ENCODE measurements around the gene NPNT.

Gene NPNT

DNA sequence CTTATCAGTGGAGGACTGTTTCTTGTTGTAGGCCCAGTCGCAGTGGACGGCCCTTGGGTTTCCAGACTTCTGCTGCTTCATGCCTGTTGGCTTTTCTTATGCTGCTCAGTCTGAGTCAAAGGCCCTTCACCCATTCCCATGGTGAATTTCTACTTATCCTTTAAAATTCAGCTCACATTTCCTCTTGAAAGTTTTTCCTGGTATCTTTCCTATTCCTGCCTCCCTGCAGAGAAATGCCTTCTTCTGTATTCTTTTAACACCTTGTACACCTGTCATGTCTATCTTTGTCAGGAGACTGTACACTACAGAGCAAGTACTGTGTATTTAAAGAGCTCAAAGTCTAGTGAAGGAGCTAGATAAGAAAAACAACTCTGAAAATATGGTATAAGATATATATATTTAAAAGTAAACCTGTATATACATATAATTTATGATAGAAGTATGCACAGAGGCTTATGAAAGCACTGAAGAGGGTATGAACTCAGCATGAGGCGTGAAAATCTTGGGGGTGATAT, 22.0 kb downstream of the NPNT start:
- no peak for DNase-seq (ENCODE audit: low read depth in 2 of 3, low spot score in 2 of 3)

DNA sequence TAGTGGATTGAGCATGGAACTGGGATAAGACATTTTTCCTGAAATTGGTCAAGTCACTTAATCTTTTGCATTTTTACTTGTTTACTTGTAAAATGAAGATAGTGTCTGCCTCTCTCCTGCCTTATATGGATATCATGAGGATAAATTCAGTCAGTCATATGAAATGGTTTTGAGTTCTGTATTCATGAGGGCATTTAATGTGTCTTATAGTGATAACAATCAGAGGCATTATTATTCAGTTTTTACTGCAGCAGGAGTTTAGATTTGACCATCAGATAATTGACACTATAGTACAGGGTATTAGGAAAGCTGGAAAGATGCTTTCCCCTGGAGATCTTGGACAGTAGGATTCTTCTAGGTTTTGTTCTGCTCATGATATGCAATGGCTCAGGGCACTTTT, 26.0 kb downstream of the NPNT start:
- DNase-seq (ENCODE audit: low read depth in 2 of 3, low spot score in 2 of 3), result no peak

GRCh38 chr4:105923497-105924238, 28.4 kb downstream of the NPNT start:
- DNase-seq (ENCODE audit: low read depth in 2 of 3, low spot score in 2 of 3), result no peak

DNA sequence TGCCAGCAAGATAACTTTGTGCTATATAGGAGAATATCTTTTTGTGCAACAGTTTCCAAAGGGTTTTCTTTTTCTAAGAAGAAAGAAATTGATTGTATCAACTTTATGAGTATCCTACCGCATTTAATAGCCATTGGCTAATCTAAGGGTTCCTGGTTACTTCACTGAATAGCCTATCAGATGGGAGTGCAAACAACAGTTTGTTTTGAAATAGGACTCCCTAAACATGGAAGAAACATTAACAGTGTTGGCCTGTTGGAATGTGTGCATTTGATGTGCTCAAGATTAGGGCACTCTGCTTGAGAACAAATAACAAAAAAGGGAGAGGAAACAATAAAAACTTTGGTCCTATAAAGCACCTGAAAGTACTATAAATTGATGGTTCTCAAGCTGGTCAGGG, 29.1 kb downstream of the NPNT start:
- no peak for DNase-seq (ENCODE audit: low read depth in 2 of 3, low spot score in 2 of 3)

DNA sequence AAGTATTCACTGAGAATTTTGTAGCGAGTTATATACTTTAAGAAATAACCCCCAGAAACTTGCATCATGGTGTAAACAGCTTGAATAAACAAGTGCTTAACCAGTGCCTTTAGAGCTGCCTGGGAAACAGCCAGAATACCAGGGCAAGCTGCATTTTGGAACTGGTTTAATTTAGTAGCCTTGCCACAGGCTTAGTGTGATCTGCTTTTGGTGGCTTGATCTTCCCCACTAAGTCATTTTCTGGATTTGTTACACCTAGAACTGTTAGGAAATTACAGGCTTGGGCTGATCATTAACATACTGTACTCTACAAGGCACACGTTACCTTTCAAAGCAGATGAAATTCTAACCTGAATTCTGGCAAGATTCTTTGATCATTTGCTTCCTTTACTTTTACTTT, 35.4 kb downstream of the NPNT start:
- DNase-seq (ENCODE audit: low read depth in 2 of 3, low spot score in 2 of 3), result no peak

- DNase-seq (ENCODE audit: low read depth in 2 of 3, low spot score in 2 of 3), result no peak
Observed at GRCh38 chr4:105933083-105933482, 37.8 kb downstream of the NPNT start.

DNA sequence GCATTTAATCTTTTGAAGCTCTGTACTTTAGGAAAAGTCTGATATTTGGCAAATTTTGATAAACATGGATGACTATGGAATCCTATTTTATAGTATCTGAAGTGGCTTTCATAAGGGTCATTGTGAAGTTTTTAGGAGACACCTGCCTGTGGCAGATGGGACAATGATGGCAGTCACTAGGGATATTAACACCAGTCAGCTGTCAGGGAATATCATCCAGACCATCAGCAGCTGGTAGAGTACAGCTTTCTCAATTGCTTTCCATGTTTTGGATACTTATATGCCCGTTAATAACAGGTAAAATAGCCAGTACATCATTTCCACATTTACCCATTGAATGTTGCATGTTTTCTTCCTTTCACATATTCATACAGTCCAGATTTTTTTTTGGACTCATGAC, 39.1 kb downstream of the NPNT start:
- DNase-seq (ENCODE audit: low read depth in 2 of 3, low spot score in 2 of 3), result no peak

GRCh38 chr4:105936901-105937300, 41.6 kb downstream of the NPNT start:
- no peak for DNase-seq (ENCODE audit: low read depth in 2 of 3, low spot score in 2 of 3)

GRCh38 chr4:105937759-105938158, 42.5 kb downstream of the NPNT start:
- DNase-seq (ENCODE audit: low read depth in 2 of 3, low spot score in 2 of 3), result no peak

- no peak for DNase-seq (ENCODE audit: low read depth in 2 of 3, low spot score in 2 of 3)
Observed at GRCh38 chr4:105943234-105943633, 48.0 kb downstream of the NPNT start.

DNA sequence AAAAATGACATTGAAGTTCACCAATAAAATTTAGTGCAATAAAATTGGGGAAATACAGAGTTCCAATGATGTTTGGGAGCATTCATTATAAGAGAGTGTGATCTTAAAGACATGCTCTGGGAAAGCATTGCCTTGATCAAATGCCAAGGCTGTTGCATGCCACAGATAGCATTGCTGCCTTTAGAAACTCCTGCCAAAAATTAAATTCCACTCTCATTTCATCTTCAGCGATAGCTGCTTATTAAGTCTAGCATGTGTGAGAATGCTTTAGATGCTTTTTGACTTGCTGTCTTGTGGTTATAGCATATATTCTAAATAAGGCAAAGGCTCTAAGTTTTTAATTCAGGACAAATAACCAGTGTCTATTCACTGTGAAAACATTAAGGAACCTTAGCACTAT, 49.3 kb downstream of the NPNT start:
- no peak for DNase-seq (ENCODE audit: low read depth in 2 of 3, low spot score in 2 of 3)

GRCh38 chr4:105946771-105947170, 51.5 kb downstream of the NPNT start:
- no peak for DNase-seq (ENCODE audit: low read depth in 2 of 3, low spot score in 2 of 3)

DNA sequence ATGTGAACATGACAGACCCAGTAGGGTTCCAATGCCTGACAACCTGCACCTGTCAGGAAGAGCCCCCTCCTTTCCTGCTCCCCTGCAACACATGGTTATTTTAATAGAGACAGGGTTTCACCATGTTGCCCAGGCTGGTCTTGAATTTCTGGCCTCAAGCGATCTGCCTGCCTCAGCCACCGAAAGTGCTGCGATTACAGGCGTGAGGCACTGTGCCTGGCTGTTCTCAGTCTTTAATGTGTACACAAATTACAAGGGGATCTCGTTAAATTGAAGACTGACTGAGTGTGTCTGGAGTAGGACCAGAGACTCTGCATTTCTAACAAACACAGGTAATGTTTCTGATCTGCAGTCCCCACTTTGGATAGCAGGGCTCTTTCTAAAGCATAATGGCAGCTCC, 55.4 kb downstream of the NPNT start:
- DNase-seq (ENCODE audit: low read depth in 2 of 3, low spot score in 2 of 3), result no peak

DNA sequence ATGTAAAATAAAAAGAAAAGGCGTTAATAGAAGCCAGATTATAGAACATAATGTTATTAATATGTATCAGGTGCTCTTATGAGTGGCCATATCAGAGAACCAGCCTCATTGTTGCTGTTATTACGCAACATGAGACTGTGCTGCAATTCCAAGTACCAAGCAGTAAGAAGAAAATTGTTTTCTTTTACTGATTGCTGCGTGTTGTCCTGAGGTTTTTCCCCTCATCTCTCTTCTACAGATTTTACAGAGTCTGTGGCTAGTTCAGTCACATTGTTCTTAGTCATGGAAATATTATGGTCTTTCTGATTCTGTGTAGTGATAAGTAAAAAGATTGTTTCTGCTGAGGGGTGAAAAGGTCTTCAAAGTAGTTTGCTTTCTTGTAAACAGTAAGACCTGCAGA, 55.9 kb downstream of the NPNT start:
- DNase-seq (ENCODE audit: low read depth in 2 of 3, low spot score in 2 of 3), result no peak

- no peak for DNase-seq (ENCODE audit: low read depth in 2 of 3, low spot score in 2 of 3)
Observed at GRCh38 chr4:105952591-105952990, 57.3 kb downstream of the NPNT start.

- DNase-seq (ENCODE audit: low read depth in 2 of 3, low spot score in 2 of 3), result no peak
Observed at GRCh38 chr4:105956569-105956968, 61.3 kb downstream of the NPNT start.

- DNase-seq (ENCODE audit: low read depth in 2 of 3, low spot score in 2 of 3), result no peak
Observed at GRCh38 chr4:105957680-105958079, 62.4 kb downstream of the NPNT start.

DNA sequence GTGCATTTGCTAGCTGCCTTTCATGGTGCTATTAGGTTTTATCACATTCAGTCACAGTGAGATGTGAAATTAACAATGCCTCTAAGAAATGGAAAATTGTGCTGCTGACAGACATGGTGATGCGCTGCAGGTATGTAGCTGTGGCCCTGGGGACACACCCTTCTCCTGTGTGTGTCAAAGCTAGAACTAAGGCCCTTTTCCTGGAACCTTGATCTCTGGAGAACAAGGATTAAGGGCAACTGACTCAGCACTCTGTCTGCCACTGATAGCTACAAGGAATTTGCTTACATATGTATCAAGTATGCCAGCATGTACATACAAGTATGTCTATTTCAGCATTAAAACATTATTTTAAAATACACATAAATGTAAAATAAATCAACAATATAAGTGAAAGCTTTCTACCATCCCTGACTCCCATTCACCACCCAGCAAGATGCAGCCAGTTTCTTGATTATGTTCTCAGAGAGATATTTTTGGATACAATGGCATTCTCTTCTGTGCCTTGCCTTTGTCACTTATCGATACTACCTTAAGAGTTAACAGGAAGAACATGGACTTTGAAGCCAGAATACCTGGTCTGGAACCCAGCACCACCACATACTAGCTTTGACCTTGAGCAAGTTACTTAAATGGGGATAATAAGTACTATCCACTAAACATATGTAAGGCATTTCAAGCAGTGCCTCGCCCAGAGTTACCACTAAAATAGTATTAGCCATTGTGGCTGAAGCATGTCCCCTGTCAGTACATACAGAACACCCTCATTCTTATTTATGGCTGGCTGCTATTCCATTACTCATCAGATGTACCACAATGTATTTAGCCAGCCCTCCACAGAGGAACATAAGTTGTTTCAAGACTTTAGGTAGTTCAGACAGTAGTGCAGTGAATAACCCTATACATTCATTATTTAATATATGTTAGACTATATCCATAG, 68.5 kb downstream of the NPNT start:
- DNase-seq (ENCODE audit: low read depth in 2 of 3, low spot score in 2 of 3), result no peak

- no peak for DNase-seq (ENCODE audit: low read depth in 2 of 3, low spot score in 2 of 3)
Observed at GRCh38 chr4:105965183-105965800, 70.0 kb downstream of the NPNT start.

GRCh38 chr4:105966051-105966450, 70.8 kb downstream of the NPNT start:
- no peak for DNase-seq (ENCODE audit: low read depth in 2 of 3, low spot score in 2 of 3)

DNA sequence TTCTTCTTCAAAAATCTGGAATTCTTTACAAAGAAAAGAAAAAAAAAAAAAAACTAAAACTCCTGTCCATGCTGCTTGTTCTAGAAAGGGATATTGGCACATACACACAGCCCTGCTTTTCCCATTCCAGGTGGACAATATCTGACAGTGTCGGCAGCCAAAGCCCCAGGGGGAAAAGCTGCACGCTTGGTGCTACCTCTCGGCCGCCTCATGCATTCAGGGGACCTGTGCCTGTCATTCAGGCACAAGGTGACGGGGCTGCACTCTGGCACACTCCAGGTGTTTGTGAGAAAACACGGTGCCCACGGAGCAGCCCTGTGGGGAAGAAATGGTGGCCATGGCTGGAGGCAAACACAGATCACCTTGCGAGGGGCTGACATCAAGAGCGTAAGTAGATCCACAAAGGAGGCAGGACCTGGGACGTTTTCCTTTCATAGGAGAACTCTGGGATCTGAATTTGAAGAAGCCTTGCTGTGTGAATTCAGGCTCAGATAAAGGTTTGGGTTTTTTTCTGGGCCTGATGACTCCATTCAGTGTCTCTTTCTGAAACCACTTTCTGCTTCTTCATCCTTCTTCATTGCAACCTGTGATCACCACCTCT, 71.9 kb downstream of the NPNT start:
- DNase-seq (ENCODE audit: low read depth in 2 of 3, low spot score in 2 of 3), result no peak

Data from activated CD8-positive, alpha-beta memory T cell treated with anti-CD3 and anti-CD28 coated beads for 48 hours (primary cell).